ENCODE results near the gene HRH1. TPM values are rescaled to one million over a fixed set of nuclear protein-coding genes. Genes with fewer than 3 reads are reported as not detected.

Gene HRH1
- total and polyA plus RNA-seq, 5 donors = 0.43 to 1.8 (median 1.3) TPM

DNA sequence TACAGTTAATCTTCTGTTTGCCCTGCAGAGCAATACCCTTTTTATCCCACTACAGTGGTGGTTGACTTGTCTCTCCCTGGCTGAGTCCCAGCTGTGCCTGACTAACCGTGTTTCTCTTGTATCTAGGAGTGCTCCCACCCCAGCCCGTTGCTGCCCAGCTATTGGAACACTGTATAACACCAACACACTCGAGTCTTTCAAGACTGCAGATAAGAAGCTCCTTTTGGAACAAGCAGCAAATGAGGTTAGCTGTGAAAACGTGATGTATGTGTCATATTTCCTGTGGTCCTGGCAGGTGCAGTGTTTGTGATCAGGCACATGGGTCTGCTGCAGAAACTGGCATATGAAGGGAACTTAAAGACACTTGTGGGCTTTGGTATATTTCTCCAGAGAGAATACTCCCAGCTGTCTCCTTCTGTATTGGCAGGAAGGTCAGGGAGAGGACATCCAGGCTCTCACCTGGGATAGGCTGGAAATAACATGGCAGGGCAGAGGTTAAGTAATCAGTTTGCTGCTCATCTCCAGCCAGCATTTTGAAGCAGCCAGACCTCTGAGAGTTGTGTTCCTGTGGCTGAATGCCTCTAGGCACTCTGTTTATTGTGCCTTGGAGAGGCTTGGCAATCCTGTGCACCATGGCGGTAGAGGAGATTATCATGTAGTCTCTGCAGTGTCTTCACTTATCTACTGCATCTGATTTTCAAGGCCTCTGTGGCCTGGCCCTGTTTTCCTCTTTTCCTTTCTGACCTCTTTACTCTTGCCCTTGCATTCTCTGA, 152.7 kb downstream of the HRH1 start:
- Histone ChIP-seq H3K4me3 (ENCODE audit: low read length) (no peak overlapping the region), H3K27ac (ENCODE audit: low read length) (peak overlapping the region; percentile 33), H3K9me3 (ENCODE audit: control insufficient read depth, low read length) (no peaks in the 10 kb centered on the region), H3K27me3 (ENCODE audit: control insufficient read depth, insufficient read depth) (no peaks in the 10 kb centered on the region), H3K4me1 (ENCODE audit: control insufficient read depth, insufficient read depth, low read length) (no peaks in the 10 kb centered on the region)
- 34% methylated on average over 5 of the region's 5 CpGs for WGBS
- peak in 1 of 3 donors; percentile 62 for DNase-seq
- intact Hi-C loops (cut with DNase I) = no loop called here
- peak; percentile 62 for ATAC-seq

DNA sequence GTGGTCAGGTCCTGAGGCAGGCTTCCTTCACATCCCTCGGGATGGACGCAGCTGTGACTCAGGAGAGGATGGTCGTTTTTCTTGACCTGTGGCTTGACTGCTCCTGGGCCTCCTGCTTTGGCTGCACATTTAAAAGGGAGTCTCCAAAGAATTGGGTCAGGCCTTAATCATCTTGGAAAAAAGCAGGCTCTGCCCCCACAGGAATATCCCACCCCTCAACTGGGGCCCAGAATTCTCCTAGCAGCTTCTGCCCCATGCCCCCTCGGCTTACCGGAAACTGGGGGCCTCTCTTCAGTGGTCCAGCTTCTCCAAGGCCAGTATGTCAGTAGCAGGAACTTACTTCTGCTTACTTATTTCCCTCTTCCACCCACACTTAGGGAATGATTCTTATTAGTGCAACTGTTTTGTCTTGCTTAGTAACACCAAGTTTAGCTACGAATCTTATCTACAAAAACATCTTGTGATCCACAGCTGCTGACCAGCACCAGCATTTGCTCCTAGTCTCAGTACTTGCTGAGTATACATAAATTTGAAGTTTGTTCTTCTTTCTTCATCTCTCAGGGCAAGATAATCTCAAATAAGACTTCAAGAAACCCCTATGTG, 153.6 kb downstream of the HRH1 start:
- ATAC-seq = peak; percentile 35 to 38
- H3K4me1 ChIP-seq (ENCODE audit: control insufficient read depth, insufficient read depth, low read length) = no peaks in the 10 kb centered on the region
- intact Hi-C loops (cut with DNase I) = no loop called here
- H3K9me3 ChIP-seq (ENCODE audit: control insufficient read depth, low read length) = no peaks in the 10 kb centered on the region
- H3K27me3 ChIP-seq (ENCODE audit: control insufficient read depth, insufficient read depth) = no peaks in the 10 kb centered on the region
- H3K4me3 ChIP-seq (ENCODE audit: low read length) = no peak overlapping the region
- no peak for DNase-seq
- no peak overlapping the region for H3K27ac ChIP-seq (ENCODE audit: low read length)
- WGBS = 71% methylated on average over 6 of the region's 6 CpGs

DNA sequence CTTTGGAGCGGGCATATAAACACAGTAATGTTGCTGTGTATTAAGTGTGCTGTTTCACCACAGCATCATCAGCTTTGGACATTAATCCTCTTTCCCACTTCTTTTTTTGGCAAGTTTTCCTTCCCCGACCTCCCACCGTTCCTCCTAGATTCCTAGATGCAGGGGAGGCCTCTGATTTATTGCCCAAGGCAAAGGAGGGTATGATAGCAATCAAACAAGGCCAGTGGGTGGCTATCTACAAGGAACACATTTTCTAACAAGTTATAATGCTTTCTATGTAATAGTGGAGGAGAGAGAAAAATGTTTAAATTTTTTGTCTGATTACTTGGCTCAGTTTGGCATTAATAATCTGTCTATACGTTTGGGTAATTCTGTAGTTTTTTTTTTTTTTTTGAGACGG, 156.0 kb downstream of the HRH1 start:
- Histone ChIP-seq H3K4me1 (ENCODE audit: control insufficient read depth, insufficient read depth, low read length) (no peaks in the 10 kb centered on the region), H3K4me3 (ENCODE audit: low read length) (no peak overlapping the region), H3K27me3 (ENCODE audit: control insufficient read depth, insufficient read depth) (no peaks in the 10 kb centered on the region), H3K9me3 (ENCODE audit: control insufficient read depth, low read length) (no peaks in the 10 kb centered on the region), H3K27ac (ENCODE audit: low read length) (no peak overlapping the region)
- ATAC-seq (no peak), DNase-seq (no peak)
- WGBS = 88% methylated on average over 5 of the region's 5 CpGs
- intact Hi-C loops (cut with DNase I) = no loop called here

DNA sequence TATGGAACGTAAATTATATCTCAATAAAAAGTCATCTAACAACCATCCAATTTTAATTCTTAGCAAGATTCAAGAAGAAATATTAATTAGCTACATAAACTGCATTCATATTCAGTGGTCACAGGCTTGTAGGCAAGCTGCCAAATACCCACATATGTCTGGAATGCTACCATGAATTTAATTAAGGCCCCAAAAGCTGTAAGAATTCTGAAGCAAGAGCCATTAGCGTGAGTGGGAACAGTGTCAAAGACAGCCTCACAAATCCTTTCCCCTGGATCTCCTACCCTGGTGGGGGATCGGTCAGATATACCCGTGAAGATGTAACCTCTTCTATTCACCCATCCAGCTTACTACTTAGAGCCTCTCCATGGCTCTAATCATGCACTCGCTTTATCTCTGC, 157.9 kb downstream of the HRH1 start:
- ATAC-seq = no peak
- no peaks in the 10 kb centered on the region for H3K27me3 ChIP-seq (ENCODE audit: control insufficient read depth, insufficient read depth)
- no peaks in the 10 kb centered on the region for H3K4me1 ChIP-seq (ENCODE audit: control insufficient read depth, insufficient read depth, low read length)
- no peaks in the 10 kb centered on the region for H3K9me3 ChIP-seq (ENCODE audit: control insufficient read depth, low read length)
- DNase-seq = no peak
- intact Hi-C loops (cut with DNase I) = no loop called here
- no peak overlapping the region for H3K4me3 ChIP-seq (ENCODE audit: low read length)
- 74% methylated on average over 5 of the region's 5 CpGs for WGBS
- no peak overlapping the region for H3K27ac ChIP-seq (ENCODE audit: low read length)

Other genes starting within 250 kb of the HRH1 start
- gene SLC6A1, start 161.7 kb upstream of the HRH1 start, total RNA-seq = 1 to 10 TPM in 3 of 4 donors, under 1 TPM in 1; 0.89 to 3.3 (median 2.5) TPM
- gene SLC6A1, start 161.7 kb upstream of the HRH1 start, polyA plus RNA-seq = 3.0 TPM
- 10 to 100 TPM; 18.3 to 22.3 (median 20.0) TPM for gene ATG7, start 117.9 kb downstream of the HRH1 start, total RNA-seq
- gene ATG7, start 117.9 kb downstream of the HRH1 start, polyA plus RNA-seq = 5.9 TPM